Chondrocyte (in vitro differentiated cells): ENCODE measurements around the gene EHBP1. TPM values are rescaled to one million over a fixed set of nuclear protein-coding genes. Genes with fewer than 3 reads are reported as not detected.

Experiments
- DNase-seq: peaks from one replicate; pipeline ENCODE4 v3.0.0; 2021; ENCODE audit warnings: mixed read lengths, low spot score
- H3K27ac Mint-ChIP-seq: one replicate; pipeline ENCODE4 v1.8.0; 2021; ENCODE audit warnings: mild to moderate bottlenecking, moderate library complexity, mixed read lengths; ENCODE audit not compliant: unreplicated experiment
- H3K27me3 Mint-ChIP-seq: 2 replicates; pipeline ENCODE4 v1.8.0; 2021; ENCODE audit warnings: low read depth, mixed read lengths
- H3K36me3 Mint-ChIP-seq: 2 replicates; pipeline ENCODE4 v1.8.0; 2021; ENCODE audit warnings: low read depth, mixed read lengths
- H3K4me1 Mint-ChIP-seq: 2 replicates; pipeline ENCODE4 v1.8.0; 2021; ENCODE audit warnings: low read depth, mild to moderate bottlenecking, mixed read lengths
- H3K4me3 Mint-ChIP-seq: one replicate; pipeline ENCODE4 v1.8.0; 2021; ENCODE audit warnings: mild to moderate bottlenecking, moderate library complexity, mixed read lengths; ENCODE audit not compliant: unreplicated experiment
- H3K9me3 Mint-ChIP-seq: 2 replicates; pipeline ENCODE4 v1.8.0; 2021; ENCODE audit warnings: low read depth, mixed read lengths
- total RNA-seq: library from RNA; stranded (reverse); gene quantifications from 3 replicates; pipeline ENCODE4 v1.2.1, GENCODE V29; 2021
- TF ChIP-seq, protein P1 (sequence below): fragments of 200-600 bp; sonication (generic); IDR thresholded peaks from 2 replicates; pipeline ENCODE4 v1.5.0; 2021; ENCODE audit warnings: antibody characterized with exemption, mild to moderate bottlenecking, moderate library complexity

Gene EHBP1
- total RNA-seq, 1 donor from 2014 or later: 48.6 TPM

DNA sequence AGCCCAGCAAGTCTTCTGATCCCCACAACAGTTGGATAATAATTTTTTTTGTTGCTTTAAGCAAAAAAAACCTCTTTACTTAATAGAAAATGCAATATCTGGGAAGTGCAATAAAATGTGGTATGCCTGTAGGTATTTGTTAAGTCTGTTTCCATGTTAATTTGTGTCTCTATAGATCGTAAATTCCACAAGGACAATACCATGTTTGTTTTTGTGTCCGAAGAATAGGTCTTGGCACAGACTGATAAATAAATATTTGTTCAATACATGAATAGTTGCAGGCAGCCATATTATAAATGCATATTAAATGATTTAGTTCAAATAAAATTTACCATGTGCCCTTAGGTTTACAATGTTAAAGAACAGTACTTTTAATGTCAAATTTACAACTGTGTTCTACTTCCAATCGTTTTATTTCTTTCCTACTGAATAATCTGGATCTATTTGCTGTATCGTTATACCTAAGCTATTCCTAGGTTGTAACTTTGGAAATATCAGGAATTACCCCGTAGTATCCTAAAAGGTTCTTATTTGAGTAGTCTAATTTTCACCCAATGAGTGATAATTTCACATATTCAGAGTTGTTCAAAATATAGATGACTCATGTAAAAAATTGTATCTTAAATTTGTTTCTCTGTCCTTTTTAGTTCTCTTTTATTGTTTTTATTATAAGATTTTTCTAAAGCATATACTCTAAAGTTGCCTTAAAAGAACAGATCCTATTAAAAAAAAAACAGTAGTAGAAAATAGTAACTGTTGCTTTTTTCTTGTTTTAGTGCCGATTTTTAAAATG, 151.8 kb downstream of the EHBP1 start:
- Mint-ChIP-seq H3K4me3 (no peak overlapping the region), H3K36me3 (peaks cover 12% of the 10 kb centered on the region), H3K27me3 (no peaks in the 10 kb centered on the region), H3K27ac (no peak overlapping the region), H3K4me1 (no peaks in the 10 kb centered on the region), H3K9me3 (peaks cover 15% of the 10 kb centered on the region)
- no peak for DNase-seq
- TF ChIP-seq, protein P1, sequence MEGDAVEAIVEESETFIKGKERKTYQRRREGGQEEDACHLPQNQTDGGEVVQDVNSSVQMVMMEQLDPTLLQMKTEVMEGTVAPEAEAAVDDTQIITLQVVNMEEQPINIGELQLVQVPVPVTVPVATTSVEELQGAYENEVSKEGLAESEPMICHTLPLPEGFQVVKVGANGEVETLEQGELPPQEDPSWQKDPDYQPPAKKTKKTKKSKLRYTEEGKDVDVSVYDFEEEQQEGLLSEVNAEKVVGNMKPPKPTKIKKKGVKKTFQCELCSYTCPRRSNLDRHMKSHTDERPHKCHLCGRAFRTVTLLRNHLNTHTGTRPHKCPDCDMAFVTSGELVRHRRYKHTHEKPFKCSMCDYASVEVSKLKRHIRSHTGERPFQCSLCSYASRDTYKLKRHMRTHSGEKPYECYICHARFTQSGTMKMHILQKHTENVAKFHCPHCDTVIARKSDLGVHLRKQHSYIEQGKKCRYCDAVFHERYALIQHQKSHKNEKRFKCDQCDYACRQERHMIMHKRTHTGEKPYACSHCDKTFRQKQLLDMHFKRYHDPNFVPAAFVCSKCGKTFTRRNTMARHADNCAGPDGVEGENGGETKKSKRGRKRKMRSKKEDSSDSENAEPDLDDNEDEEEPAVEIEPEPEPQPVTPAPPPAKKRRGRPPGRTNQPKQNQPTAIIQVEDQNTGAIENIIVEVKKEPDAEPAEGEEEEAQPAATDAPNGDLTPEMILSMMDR: no peak

DNA sequence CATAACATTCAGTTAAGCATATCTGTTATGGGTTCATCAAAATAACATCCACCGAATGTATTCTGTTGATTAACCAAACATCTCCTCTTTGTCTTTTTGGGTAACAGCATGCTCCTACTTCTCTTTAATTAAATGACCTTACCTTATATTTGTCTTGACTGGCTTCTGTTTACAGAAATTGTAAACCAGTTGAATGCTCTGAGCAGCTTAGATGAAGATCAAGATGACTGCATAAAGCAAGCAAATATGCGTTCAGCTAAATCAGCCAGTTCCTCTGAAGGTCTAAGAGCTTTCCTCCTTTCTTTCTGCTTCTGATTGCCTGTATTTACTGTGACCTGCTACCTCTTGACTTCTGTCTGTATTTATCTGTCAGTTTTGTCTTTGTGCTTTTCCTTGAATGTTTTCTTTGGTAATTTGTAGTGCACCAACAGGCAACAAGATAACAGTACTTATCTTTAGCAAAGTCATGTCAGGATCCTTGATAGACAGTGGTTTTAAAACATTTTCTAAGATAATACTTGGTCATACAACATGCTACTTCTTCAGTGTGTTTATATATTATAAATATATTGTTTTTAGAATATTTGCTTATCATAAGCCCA, 152.8 kb downstream of the EHBP1 start:
- no peak overlapping the region for H3K27ac Mint-ChIP-seq
- H3K4me1 Mint-ChIP-seq: no peaks in the 10 kb centered on the region
- no peak for DNase-seq
- peaks cover 10% of the 10 kb centered on the region for H3K36me3 Mint-ChIP-seq
- H3K4me3 Mint-ChIP-seq: no peak overlapping the region
- H3K9me3 Mint-ChIP-seq: peaks cover 11% of the 10 kb centered on the region
- TF ChIP-seq, protein P1: no peak
- H3K27me3 Mint-ChIP-seq: no peaks in the 10 kb centered on the region

DNA sequence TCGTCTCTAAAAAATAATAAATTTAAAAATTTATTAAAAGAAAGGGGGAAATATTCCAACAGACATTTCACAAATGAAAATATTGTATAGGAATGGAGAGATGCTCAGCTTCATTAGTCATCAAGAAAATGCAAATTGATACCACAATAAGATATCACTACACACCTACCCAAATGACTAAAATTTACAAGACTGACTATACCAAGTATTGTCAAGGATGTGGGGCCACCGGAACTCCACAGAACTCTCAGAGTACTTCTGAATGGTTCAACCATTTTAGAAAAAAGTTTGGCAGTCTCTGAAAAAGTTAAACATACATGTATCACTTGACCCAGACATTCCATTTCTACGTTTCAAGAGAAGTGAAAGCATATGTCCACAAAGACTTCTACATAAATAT, 163.4 kb downstream of the EHBP1 start:
- Mint-ChIP-seq H3K4me3 (no peak overlapping the region), H3K27ac (no peak overlapping the region), H3K4me1 (no peaks in the 10 kb centered on the region), H3K36me3 (peaks cover 31% of the 10 kb centered on the region), H3K27me3 (no peaks in the 10 kb centered on the region), H3K9me3 (peaks cover 14% of the 10 kb centered on the region)
- TF ChIP-seq, protein P1: no peak
- no peak for DNase-seq

DNA sequence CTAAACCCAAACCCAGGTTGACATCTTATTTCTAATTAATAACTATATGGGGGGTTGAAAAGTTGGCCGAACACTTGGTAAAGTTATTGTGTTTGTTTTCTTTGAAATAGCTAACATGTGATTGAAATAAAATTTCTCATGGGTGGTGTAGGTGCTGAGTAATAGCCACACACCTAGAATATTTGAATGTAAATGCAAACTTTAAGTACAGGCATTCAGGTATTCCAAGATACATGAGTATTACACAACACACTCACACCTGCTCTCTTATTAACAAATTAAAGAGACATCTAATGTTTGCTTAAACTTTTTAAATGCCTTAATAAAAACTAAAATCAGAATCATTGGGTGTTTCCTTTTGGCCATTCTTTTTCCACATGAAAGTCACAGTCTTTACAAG, 165.5 kb downstream of the EHBP1 start:
- Mint-ChIP-seq H3K27me3 (no peaks in the 10 kb centered on the region), H3K36me3 (peaks cover 38% of the 10 kb centered on the region), H3K4me1 (no peaks in the 10 kb centered on the region), H3K9me3 (peaks cover 29% of the 10 kb centered on the region), H3K27ac (no peak overlapping the region), H3K4me3 (no peak overlapping the region)
- DNase-seq: no peak
- TF ChIP-seq, protein P1: no peak

DNA sequence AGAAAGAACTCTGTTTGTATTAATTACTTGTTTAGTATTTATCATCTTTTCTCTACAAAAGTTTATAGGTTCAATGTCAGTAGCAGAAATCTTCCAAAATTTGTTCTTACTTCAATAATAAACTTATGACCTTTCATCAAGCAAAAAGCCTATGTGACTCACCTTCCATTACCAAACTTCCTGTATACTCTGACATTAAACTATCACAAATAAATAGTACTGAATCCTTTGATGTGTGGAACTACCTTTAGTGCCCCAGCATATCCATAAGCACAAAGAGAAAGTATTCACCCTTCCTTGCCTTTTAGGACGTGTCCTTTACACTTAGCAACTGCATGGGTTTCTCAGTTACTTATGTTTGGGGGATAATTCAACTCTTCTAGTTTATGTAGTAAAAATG, 166.0 kb downstream of the EHBP1 start:
- Mint-ChIP-seq H3K9me3 (peaks cover 33% of the 10 kb centered on the region), H3K4me3 (no peak overlapping the region), H3K4me1 (no peaks in the 10 kb centered on the region), H3K27me3 (no peaks in the 10 kb centered on the region), H3K36me3 (peaks cover 42% of the 10 kb centered on the region), H3K27ac (no peak overlapping the region)
- TF ChIP-seq, protein P1: no peak
- DNase-seq: no peak
